Measurements from ENCODE around the gene NSG1.

GRCh38 chr4:4362991-4363697, 23.8 kb upstream of the NSG1 start:
- TF ChIP-seq SUZ12 (IDR thresholded peaks at IDR 0.05; ENCODE audit: extremely low read depth, insufficient read depth, insufficient read length) (no peak), ZNF274 (IDR thresholded peaks at IDR 0.05; ENCODE audit: low read depth, low read length) (no peak), YY1 (IDR thresholded peaks at IDR 0.05; ENCODE audit: insufficient read depth, insufficient read length) (no peak)
